H1 (cell line): Measurements from ENCODE around the gene ABITRAM. TPM values are rescaled to one million over a fixed set of nuclear protein-coding genes. Genes with fewer than 3 reads are reported as not detected.

Experiments
- EGR1 ChIP-seq: IDR thresholded peaks from 2 replicates; pipeline ENCODE4 v1.6.1; 2011; ENCODE audit warnings: low read depth, low read length, borderline replicate concordance
- HDAC6 ChIP-seq: IDR thresholded peaks from one replicate; pipeline ENCODE4 v1.7.1; 2012; ENCODE audit warnings: low read depth, mild to moderate bottlenecking, inconsistent platforms, low read length, moderate library complexity
- PHF8 ChIP-seq: fragments of 200-600 bp; sonication (generic); conservative IDR thresholded peaks from 2 replicates; pipeline ENCODE4 v1.7.1; 2012; ENCODE audit warnings: low read depth, mild to moderate bottlenecking, inconsistent platforms, low read length, moderate library complexity
- SIX5 ChIP-seq: IDR thresholded peaks from 2 replicates; pipeline ENCODE4 v1.6.1; 2011; ENCODE audit warnings: mild to moderate bottlenecking, low read depth, low read length
- TCF12 ChIP-seq: IDR thresholded peaks from 2 replicates; pipeline ENCODE4 v1.6.1; 2011; ENCODE audit warnings: low read depth, mild to moderate bottlenecking, low read length
- polyA plus RNA-seq, 7 experiments: library from polyadenylated mRNA; depleted of rRNA in 3 of 7; stranded (reverse) in 5 of 7; unstranded in 2 of 7; fragments of >200 nt in 5 of 7; fragments of 200-250 nt in 2 of 7; gene quantifications; 1 replicate in 5 of 7; 2 replicates in 1 of 7; 4 replicates in 1 of 7; pipeline versions ENCODE4 v1.2.1 to v1.2.3, GENCODE V29; 2011 to 2013; ENCODE audit warnings: missing spikeins in 2 of 7, mixed read lengths in 2 of 7
- total RNA-seq: library from RNA; stranded (reverse); fragmentation: NEBNext Ultra II Directional; extraction: Animal tissue kit (Norgen Biotek cat#: 25700); gene quantifications from 2 replicates; pipeline ENCODE4 v1.2.1, GENCODE V29; 2021

The ABITRAM gene
- total and polyA plus RNA-seq, 2 of the 8 experiments (the other 6 are each of a cell fraction or from before 2014, with no cell fraction given): 8.4 to 9.0 TPM

DNA sequence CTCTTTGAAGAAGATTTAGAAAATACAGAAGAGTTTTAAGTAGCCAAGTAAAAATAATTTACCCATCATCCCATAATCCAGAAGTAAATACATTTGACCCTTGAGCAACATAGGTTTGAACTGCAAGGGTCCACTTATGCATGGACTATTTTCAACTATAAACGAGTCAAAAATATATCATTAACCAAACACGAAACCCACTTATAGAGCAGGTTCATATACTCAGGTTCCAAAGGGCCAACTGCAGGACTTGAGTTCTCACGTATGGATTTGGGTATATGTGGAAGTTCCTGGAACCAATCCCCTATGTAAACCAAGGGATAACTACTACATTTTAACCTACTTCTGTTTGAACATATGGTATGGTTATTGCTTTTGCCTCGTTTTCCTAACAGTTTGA is 5.8 kb downstream of the ABITRAM start (continued):
- TF ChIP-seq SIX5: no peak
- TF ChIP-seq HDAC6: no peak
- no peak for TF ChIP-seq EGR1
- TF ChIP-seq PHF8: no peak
- no peak for TF ChIP-seq TCF12
